Neutrophil (primary cell): Measurements from ENCODE around the gene NRN1L.

ENCODE experiments used
- H3K27ac ChIP-seq: fragments of 200-600 bp; sonication (generic); 2 replicates; pipeline ENCODE4 v1.5.1; 2016; ENCODE audit warnings: mild to moderate bottlenecking, moderate library complexity
- H3K27me3 ChIP-seq: fragments of 200-600 bp; sonication (generic); 2 replicates; pipeline ENCODE4 v1.6.0; 2016; ENCODE audit warnings: mild to moderate bottlenecking
- H3K36me3 ChIP-seq: fragments of 200-600 bp; sonication (generic); 2 replicates; pipeline ENCODE4 v1.5.1; 2017
- H3K4me1 ChIP-seq, 2 experiments: fragments of 200-600 bp in 1 of 2; sonication (generic) in 1 of 2; 1 replicate in 1 of 2; 2 replicates in 1 of 2; pipeline versions ENCODE4 v1.5.1 to v1.6.1; 2013 to 2016; ENCODE audit warnings: low read depth in 1 of 2, low read length in 1 of 2, mild to moderate bottlenecking in 1 of 2, moderate library complexity in 1 of 2; ENCODE audit not compliant: control insufficient read depth in 1 of 2, insufficient read depth in 1 of 2
- H3K4me3 ChIP-seq, 2 experiments: fragments of 200-600 bp in 1 of 2; sonication (generic) in 1 of 2; 1 replicate in 1 of 2; 2 replicates in 1 of 2; pipeline ENCODE4 v1.5.1; 2013 to 2016; ENCODE audit warnings: low read depth in 1 of 2, low read length in 1 of 2, mild to moderate bottlenecking in 1 of 2, moderate library complexity in 1 of 2
- H3K9me3 ChIP-seq: fragments of 200-600 bp; sonication (generic); 2 replicates; pipeline ENCODE4 v1.5.1; 2016
- TF ChIP-seq, protein P1 (sequence below): fragments of 200-600 bp; sonication (generic); IDR thresholded peaks from 2 replicates; pipeline ENCODE4 v1.5.1; 2016; ENCODE audit warnings: antibody characterized with exemption

The NRN1L gene

DNA sequence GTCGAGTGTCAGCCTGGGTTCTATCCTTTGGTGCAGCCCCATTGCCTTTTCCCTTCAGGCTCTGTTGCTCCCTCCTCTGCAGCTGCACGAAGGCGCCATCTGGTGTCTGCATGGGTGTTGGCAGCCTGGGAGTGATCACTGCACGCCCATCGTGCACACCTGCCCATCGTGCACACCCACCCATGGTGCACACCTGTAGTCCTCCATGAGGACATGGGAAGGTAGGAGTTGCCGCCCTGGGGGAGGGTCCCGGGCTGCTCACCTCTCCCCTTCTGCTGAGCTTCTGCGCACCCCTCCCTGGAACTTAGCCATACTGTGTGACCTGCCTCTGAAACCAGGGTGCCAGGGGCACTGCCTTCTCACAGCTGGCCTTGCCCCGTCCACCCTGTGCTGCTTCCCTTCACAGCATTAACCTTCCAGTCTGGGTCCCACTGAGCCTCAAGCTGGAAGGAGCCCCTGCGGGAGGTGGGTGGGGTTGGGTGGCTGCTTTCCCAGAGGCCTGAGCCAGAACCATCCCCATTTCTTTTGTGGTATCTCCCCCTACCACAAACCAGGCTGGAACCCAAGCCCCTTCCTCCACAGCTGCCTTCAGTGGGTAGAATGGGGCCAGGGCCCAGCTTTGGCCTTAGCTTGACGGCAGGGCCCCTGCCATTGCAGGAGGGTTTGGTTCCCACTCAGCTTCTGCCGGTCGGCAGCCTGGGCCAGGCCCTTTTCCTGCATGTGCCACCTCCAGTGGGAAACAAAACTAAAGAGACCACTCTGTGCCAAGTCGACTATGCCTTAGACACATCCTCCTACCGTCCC is 44.1 kb downstream of the NRN1L start:
- Histone ChIP-seq H3K9me3 (no peaks in the 10 kb centered on the region), H3K4me1 (no peaks in the 10 kb centered on the region), H3K27ac (peak overlapping the region; percentile 5), H3K36me3 (peaks cover 81% of the 10 kb centered on the region), H3K27me3 (no peaks in the 10 kb centered on the region), H3K4me3 (no peak overlapping the region)
- TF ChIP-seq, protein P1, sequence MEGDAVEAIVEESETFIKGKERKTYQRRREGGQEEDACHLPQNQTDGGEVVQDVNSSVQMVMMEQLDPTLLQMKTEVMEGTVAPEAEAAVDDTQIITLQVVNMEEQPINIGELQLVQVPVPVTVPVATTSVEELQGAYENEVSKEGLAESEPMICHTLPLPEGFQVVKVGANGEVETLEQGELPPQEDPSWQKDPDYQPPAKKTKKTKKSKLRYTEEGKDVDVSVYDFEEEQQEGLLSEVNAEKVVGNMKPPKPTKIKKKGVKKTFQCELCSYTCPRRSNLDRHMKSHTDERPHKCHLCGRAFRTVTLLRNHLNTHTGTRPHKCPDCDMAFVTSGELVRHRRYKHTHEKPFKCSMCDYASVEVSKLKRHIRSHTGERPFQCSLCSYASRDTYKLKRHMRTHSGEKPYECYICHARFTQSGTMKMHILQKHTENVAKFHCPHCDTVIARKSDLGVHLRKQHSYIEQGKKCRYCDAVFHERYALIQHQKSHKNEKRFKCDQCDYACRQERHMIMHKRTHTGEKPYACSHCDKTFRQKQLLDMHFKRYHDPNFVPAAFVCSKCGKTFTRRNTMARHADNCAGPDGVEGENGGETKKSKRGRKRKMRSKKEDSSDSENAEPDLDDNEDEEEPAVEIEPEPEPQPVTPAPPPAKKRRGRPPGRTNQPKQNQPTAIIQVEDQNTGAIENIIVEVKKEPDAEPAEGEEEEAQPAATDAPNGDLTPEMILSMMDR: peak; percentile 73

DNA sequence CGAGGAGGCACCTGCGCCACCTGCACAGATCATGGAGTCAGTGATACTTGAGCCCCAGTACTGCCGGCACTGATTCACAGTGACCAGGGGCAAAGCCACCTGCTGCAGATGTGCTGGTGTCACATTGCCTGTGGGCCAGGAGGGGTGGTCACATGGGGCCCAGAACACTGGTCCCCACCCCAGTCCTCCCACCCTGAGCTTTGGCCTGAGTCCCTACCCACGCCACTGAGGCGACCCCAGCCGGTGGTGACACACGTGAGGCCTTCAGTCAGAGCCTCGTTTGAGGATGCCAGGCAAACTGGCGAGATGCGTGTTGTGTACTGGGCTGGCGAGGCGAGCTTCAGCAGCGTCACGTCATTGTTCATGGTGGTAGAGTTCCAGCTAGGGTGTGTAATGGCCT is 45.5 kb downstream of the NRN1L start:
- H3K36me3 ChIP-seq: peaks cover 87% of the 10 kb centered on the region

DNA sequence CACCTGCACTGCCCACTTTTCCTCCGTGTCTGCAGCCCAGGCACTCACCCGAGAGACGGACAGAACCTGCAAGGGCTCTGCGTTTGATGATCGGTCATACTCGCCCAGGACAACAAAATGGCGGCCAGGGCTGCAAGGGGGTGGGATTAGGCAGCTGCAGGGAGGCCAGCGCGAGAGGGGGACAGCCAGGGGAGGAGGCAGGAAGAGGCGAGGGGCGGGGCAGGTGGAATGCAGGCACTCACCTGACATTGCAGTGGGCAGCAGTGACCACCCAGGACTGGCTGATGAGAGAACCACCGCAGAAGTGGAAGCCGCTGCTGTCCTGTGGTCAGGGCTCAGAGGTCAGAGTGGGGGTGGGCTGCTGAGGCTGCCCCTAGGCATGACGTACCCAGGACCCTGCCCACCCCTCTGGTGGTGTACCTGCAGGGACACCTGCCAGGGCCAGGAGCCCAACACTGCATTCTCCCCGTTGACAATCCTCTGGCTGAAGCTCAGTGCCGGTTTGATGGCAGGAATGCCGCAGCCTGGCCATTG is 46.1 kb downstream of the NRN1L start:
- H3K4me3 ChIP-seq: no peak overlapping the region
- no peaks in the 10 kb centered on the region for H3K9me3 ChIP-seq
- no peak overlapping the region for H3K27ac ChIP-seq
- H3K4me1 ChIP-seq: peaks cover 9 to 10% of the 10 kb centered on the region in 2 experiments
- TF ChIP-seq, protein P1: no peak
- peaks cover 85% of the 10 kb centered on the region for H3K36me3 ChIP-seq
- H3K27me3 ChIP-seq: no peaks in the 10 kb centered on the region

More for the DNA sequence above, 45.5 kb downstream of the NRN1L start:
- H3K27me3 ChIP-seq: no peaks in the 10 kb centered on the region
- TF ChIP-seq, protein P1: no peak
- no peak overlapping the region for H3K4me3 ChIP-seq
- no peaks in the 10 kb centered on the region for H3K9me3 ChIP-seq
- peaks cover 5% of the 10 kb centered on the region in 2 experiments for H3K4me1 ChIP-seq
- H3K27ac ChIP-seq: no peak overlapping the region

DNA sequence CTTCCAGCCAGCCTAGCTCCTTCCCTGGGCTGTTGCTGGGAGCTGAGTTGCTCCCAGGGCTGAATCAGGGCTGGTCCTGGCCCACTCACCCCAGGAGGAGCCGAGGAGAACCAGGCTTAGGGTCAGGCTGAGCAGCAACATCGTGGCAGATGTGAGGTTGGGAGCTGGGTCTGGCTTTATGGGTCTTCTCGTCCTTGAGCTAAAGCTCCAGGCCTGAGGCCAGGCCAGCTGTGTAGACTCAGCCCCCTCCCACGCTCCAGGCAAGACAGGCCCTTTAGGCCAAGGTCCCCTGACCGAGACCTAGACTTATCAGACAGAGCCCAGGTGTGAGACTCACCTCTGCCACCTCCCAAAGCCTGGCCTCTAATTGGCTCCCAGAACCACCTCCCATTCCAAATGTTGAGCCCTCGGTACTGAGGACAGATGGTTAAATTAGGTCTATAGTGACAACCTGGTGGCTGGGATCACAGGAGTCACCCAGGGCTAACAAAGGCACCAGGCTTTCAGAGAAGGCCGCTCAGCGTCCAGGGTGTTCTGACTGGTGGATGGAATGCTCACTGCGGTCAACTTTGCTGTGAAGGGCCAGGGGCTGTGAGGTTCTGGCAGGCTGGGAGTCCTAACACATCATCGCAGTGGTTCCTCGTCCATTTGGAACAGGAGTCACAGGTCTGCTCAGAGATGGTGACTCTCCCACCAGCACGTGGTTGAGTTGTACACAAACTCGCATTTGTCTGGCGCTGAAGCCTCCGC is 47.2 kb downstream of the NRN1L start, which contains the start of gene CTRL:
Gene CTRL (minus strand): TSS at position 151 of the 750 bp plus-strand sequence. CDS start 10 bp downstream, at position 141.
- TF ChIP-seq, protein P1: no peak
- Histone ChIP-seq H3K27me3 (no peaks in the 10 kb centered on the region), H3K4me3 (no peak within 1 kb of the TSS), H3K27ac (peak within 1 kb of the TSS; percentile 18), H3K9me3 (no peaks in the 10 kb centered on the region), H3K4me1 (peaks cover 10 to 16% of the 10 kb centered on the region in 2 experiments), H3K36me3 (peaks cover 82% of the 10 kb centered on the region)

DNA sequence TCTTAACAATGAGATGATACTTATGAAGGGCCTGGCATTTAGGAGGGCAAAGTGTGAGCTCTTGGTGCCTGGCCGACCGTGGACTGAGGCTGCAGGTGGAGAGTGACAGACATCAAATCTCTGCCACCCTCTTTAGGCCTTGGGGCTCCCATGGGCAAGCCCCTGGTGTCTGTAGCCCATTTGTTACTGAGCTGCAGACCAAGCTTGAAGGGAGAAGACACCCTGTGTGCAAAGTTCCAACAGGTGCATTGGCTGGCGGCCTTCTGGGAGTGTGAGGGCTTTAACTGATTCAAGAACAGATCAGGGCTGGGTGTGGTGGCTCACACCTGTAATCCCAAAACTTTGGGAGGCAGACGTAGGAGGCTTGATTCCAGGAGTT is 47.8 kb downstream of the NRN1L start:
- H3K27ac ChIP-seq: peak overlapping the region; percentile 18
- H3K9me3 ChIP-seq: no peaks in the 10 kb centered on the region
- peaks cover 16 to 21% of the 10 kb centered on the region in 2 experiments for H3K4me1 ChIP-seq
- H3K27me3 ChIP-seq: no peaks in the 10 kb centered on the region
- H3K4me3 ChIP-seq: no peak overlapping the region
- peaks cover 76% of the 10 kb centered on the region for H3K36me3 ChIP-seq
- TF ChIP-seq, protein P1: no peak
